Measurements from ENCODE around the gene MAPK12.

The MAPK12 gene

GRCh38 chr22:50218996-50219727 lies 42.3 kb downstream of the MAPK12 start:
- no peak for TF ChIP-seq CTCF (conservative IDR thresholded peaks at IDR 0.05)
- TF ChIP-seq ZFX (IDR thresholded peaks at IDR 0.05) = no peak
- H3K27ac ChIP-seq = peak overlapping the region; percentile 58

- H3K27ac ChIP-seq = peak overlapping the region; percentile 58
- TF ChIP-seq CTCF (conservative IDR thresholded peaks at IDR 0.05) (no peak), ZFX (IDR thresholded peaks at IDR 0.05) (no peak)
These were observed 43.1 kb downstream of the MAPK12 start for GRCh38 chr22:50218153-50218995.

GRCh38 chr22:50217543-50218152 lies 43.8 kb downstream of the MAPK12 start:
- TF ChIP-seq ZFX (IDR thresholded peaks at IDR 0.05) = no peak
- TF ChIP-seq CTCF (conservative IDR thresholded peaks at IDR 0.05) = no peak
- H3K27ac ChIP-seq = peak overlapping the region; percentile 58

GRCh38 chr22:50216684-50217520 lies 44.6 kb downstream of the MAPK12 start:
- no peak overlapping the region for H3K27ac ChIP-seq
- TF ChIP-seq CTCF (conservative IDR thresholded peaks at IDR 0.05) = no peak
- TF ChIP-seq ZFX (IDR thresholded peaks at IDR 0.05) = no peak

GRCh38 chr22:50216055-50216683 lies 45.3 kb downstream of the MAPK12 start:
- H3K27ac ChIP-seq = no peak overlapping the region
- TF ChIP-seq ZFX (IDR thresholded peaks at IDR 0.05) (no peak), CTCF (conservative IDR thresholded peaks at IDR 0.05) (no peak)

- TF ChIP-seq ZFX (IDR thresholded peaks at IDR 0.05) = no peak
- no peak for TF ChIP-seq CTCF (conservative IDR thresholded peaks at IDR 0.05)
- no peak overlapping the region for H3K27ac ChIP-seq
These were observed 46.0 kb downstream of the MAPK12 start for GRCh38 chr22:50215297-50216054.
